Measurements from ENCODE around the gene TBC1D22A.

TBC1D22A gene

GRCh38 chr22:46965555-46966494 lies 203.4 kb downstream of the TBC1D22A start:
- in situ Hi-C loops (cut with HindIII; ENCODE audit: low sequenced_read_pairs): no loop called here

- in situ Hi-C loops (cut with HindIII; ENCODE audit: low sequenced_read_pairs): no loop called here
Observed at GRCh38 chr22:46966495-46966845, 204.0 kb downstream of the TBC1D22A start.

DNA sequence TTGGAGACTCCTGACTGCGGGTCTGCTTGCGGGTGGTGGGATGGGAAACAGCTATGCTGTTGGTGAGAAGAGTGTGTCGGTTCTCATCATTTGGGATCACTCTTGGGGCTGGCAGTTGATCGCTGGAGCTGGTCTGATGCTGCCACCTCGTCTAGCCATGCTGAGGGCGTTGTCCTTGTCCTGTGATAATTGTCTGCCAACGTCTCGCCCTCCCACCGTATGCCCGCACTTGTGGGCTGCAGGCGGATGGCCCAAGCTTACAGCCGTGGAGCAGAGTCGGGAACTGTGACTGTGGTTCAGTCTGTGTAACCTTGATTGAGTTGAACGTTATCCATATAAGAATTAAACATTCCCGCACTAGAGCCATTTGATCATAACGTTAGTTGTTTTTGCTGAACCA lies 204.4 kb downstream of the TBC1D22A start:
- in situ Hi-C loops (cut with HindIII; ENCODE audit: low sequenced_read_pairs): no loop called here

DNA sequence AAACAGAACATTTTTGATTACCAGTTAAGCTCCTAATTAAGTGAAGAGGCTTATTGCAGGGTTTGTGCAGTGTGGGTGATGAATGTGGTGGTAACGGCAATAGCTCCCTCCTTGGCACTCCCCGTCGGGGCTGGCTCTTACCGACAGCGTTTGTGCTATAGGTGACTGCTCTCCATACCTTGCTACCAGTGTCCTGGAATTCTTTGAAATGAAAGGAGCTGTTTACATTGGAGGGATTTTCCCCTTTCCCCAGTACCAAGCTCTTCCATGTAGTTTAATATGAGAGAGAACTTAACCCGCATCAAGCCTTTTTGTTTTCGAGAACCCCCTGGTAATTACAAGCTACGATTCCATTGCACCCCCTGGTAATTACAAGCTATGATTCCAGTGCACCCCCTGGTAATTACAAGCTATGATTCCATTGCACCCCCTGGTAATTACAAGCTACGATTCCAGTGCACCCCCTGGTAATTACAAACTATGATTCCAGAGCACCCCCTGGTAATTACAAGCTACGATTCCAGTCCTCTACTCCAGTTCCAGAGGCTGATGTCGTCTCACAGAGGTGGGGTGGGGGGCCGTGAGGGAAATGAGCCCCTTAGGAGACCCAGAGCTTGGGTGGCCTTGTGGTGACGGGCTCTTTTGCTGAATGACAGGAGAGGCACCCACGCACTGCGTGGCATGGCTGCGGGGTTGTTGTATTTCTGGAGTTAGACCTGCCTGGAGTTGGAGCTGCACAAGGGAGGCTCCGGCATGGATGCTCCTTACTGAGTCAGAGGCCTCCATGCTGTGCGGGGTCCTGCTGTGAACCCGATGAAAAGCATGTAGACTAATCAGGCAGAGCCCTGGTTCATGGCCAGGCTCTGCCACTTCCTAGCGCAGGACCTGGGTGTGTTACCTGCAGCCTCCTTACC lies 205.3 kb downstream of the TBC1D22A start:
- in situ Hi-C loops (cut with HindIII; ENCODE audit: low sequenced_read_pairs): no loop called here

DNA sequence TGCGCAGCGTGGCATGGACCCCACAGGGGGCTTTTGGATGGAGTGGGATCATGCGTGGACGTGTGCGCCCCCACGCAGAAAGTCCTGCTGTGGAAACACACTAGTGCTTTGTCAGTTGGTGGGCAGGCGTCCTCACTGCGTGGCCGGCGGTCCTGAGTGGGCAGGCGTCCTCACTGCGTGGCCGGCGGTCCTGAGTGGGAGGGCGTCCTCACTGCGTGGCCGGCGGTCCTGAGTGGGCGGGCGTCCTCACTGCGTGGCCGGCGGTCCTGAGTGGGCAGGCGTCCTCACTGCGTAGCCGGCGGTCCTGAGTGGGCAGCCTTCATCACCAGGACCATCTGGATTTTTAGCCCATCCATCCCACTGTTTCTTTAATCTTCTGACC lies 205.9 kb downstream of the TBC1D22A start:
- in situ Hi-C loops (cut with HindIII; ENCODE audit: low sequenced_read_pairs): no loop called here

- in situ Hi-C loops (cut with HindIII; ENCODE audit: low sequenced_read_pairs): no loop called here
Observed at GRCh38 chr22:46968848-46969247, 206.4 kb downstream of the TBC1D22A start.

DNA sequence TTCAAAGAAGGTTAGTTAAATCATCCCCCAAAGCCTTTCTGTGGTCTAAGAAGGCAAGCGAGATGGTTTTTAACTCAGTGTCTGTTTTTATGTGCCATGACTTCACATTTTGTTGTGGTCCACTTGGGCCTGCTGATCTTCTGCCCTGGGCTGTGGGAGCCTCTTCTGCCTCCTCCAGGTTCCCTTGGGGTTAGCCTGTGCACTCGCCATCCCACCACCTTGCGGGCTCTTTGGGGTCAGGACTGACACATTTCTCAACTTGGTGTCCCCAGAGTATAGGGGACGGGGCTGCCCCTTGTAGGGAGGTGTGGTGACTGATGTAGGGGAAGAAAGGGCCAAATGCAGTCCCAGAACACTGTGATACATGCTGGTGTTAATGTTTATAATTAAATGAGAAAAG lies 207.0 kb downstream of the TBC1D22A start:
- in situ Hi-C loops (cut with HindIII; ENCODE audit: low sequenced_read_pairs): no loop called here

DNA sequence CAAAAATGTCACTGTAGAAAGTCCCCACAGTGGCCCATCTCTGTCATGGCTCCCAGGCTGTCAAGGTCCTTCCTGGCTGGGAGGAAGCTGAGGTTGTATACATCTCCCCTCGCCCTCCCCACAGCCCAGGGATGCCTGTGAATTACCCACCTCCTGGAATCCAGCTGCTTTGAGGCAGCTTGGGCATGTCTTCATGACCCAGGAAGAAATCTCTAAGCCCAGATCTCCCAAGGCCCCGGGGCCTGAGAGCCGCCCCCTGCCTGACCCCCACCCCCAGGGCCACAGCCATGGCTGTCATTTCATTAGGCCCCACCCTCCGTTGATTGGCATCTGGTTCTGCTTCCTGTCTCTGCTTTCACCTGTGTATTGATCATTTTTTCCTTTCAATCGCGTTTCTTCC lies 207.5 kb downstream of the TBC1D22A start:
- in situ Hi-C loops (cut with HindIII; ENCODE audit: low sequenced_read_pairs): no loop called here

- in situ Hi-C loops (cut with HindIII; ENCODE audit: low sequenced_read_pairs): no loop called here
Observed at GRCh38 chr22:46970411-46971098, 208.1 kb downstream of the TBC1D22A start.

DNA sequence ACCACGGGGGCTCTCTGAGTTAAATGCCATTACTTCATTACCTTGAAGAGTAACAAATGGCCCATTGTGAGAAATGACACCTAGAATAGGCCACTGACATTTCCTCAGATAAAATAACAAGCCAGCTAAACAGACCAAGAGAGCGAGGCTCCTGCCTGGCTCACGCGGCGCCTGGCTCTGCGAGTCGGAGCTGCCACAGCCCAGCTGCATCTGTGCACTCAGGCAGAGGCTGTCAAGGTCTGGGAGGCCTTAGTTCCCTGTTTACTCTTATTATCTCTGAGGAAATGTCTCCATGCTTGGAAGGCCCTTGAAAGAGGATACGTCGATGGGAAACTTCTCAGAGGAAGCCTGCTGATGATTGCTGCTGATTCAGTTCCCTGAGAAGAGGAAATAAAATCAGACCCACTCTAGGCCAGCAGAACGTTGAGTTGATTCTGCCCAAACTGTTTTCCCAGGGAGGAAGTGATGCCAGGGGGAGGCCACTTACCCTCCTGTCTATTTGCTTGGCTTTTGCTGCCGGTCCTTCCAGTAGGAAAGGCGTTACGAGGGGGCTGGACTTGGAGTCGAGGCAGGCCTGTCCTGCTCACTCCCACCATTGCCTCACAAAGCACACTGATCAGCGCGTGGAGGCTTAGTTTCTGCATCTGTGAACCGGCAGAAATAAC lies 208.8 kb downstream of the TBC1D22A start:
- in situ Hi-C loops (cut with HindIII; ENCODE audit: low sequenced_read_pairs): no loop called here

DNA sequence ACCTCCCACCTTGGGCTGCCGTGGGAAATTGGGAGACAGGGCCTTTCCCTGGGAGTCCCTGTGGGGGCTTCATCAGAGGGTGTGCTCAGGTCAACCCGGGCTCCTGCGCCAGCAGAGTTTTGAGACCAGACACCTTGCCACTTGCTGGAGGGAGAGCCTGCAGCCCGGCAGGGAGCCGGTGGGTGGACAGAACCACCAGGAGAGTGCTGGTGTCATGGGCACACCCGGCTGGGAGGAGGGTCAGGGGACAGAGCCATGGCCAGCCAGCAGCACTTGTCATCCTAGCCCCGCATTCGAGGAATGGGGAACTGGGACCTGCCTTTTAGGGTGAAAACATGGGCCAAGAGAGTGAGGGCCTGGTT lies 209.3 kb downstream of the TBC1D22A start:
- in situ Hi-C loops (cut with HindIII; ENCODE audit: low sequenced_read_pairs): no loop called here

DNA sequence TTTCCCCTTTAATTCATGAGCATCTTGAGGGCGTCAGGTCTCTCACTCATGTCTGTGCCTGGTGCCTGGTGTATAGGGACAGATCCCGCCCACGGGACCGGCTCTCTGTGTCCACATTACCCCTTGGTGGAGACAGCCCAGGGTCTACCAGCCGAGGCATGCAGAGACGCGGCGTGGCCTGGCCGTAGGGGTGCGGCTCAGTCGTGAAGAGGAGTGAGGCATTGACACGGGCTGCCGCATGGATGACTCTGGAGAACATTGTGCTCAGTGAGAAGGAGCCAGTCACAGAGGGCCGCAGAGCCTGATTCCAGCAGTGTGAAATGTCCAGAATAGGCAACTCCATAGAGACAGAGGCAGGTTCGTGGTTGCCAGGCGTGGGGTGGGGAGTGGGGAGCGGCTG lies 209.8 kb downstream of the TBC1D22A start:
- in situ Hi-C loops (cut with HindIII; ENCODE audit: low sequenced_read_pairs): no loop called here

DNA sequence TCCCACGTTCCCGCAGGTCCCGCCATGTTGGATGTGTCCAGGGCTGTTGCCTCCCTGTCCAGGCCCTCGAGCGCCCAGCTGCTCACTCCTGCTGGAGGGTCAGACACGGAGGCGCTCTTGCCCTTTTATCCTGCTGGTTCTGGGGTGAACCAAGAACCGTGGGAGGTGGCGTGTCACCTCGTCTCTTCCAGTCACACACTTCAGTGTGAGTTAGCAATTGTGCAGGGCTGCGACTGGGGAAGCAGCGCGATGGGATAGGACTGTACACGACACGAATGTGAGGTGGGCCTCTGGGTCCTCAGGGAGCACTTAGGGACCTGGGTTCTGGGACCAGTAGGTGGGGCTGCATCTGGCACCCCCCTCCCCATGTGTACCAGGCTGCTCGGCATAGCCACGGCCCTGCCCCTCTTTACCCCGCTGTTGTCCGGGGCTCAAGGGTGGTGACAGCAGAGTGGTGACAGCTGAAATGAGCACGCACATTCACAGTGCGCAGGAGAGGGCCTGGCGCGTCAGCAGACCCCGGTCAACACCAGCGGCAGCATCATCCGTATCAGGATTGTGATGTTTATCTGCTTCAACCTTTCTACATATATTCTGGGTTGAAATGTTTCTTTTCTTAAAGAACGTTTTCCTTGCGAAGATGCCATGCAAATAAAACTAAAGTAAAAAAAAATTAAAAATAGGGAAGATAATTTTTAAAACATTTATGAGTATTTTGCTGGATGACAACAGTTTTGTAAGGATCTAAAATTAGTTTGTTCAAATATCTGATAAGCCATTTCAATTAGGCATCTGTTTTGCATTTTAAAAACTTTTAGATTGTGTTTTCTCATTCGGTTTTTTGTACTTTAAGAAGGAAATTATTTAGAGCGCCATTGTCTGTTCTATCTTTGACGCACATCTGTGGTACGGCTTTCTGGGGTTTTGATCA lies 210.7 kb downstream of the TBC1D22A start:
- in situ Hi-C loops (cut with HindIII; ENCODE audit: low sequenced_read_pairs): no loop called here

DNA sequence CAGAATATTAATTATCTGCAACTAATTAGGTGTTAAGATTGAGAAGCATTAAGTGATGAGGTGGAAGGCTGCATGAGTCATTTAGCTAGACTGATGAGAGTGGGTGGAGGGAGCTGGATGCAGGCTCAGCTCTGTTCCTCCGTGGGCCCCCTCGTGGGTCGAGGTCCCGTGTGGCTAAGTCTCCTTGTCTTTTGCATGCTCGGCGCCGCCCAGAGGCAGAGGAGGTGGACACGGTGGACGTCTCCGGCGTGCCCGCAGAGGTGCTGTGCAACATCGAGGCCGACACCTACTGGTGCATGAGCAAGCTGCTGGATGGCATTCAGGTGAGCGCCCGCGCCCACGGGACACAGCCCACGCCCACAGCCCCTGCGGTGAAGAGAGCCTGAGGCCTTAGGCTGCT lies 211.6 kb downstream of the TBC1D22A start:
- in situ Hi-C loops (cut with HindIII; ENCODE audit: low sequenced_read_pairs): no loop called here

GRCh38 chr22:46974631-46975585 lies 212.5 kb downstream of the TBC1D22A start:
- in situ Hi-C loops (cut with HindIII; ENCODE audit: low sequenced_read_pairs): no loop called here

GRCh38 chr22:46976143-46976542 lies 213.7 kb downstream of the TBC1D22A start:
- in situ Hi-C loops (cut with HindIII; ENCODE audit: low sequenced_read_pairs): no loop called here

- in situ Hi-C loops (cut with HindIII; ENCODE audit: low sequenced_read_pairs): no loop called here
Observed at GRCh38 chr22:46976598-46976997, 214.1 kb downstream of the TBC1D22A start.

DNA sequence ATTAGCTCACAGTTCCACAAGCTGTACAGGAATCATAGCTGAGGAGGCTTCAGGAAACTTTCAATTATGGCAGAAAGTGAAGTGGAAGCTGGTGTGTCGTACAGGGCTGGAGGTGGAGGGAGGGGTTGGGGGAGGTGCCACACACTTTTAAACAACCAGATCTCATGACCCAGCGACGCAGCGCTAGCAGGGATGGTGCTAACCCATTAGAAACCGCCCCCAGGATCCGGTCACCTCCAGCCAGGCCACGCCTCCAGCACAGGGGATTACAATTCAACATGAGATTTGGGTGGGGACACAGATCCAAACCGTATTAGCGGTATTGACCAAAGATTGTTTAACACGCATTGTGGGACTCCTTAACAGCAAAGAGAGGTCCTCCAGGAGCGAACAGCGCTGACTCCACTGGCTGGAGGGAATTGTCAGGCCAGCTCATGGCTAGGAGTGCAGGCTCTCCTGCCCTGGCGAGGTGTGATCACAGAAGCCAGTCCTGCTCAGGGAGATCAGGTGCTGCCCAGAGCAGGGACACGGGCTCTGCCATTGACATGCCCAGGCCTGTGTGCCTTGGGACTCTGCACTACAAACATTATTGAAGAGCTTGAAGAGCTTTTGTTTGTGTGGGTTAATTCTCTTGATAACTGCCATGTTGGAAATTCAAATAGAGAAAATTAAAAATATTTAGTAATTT lies 215.3 kb downstream of the TBC1D22A start:
- in situ Hi-C loops (cut with HindIII; ENCODE audit: low sequenced_read_pairs): no loop called here
